ENCODE data around the gene IMP4. TPM values are rescaled to one million over a fixed set of nuclear protein-coding genes. Genes with fewer than 3 reads are reported as not detected.

IMP4 gene
- total RNA-seq, 1 donor from 2014 or later, result 33.0 TPM

DNA sequence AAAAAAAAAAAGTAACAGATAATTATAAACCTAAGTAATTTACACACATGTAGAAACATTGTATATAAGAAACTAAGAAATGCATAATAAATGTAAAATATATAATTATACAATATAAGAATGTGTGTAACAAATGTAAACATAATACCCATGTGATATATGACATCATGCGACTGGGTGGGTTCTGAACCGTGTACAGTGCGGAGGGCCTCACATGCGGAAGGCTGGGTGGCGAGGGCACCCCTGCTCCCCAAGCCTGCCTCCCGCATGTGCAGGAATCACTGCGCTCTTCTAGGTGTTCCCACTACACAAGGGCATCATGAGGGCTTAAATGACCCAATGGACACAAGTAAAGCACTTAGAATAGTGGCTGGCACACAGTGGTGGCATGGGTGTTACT lies 15.2 kb downstream of the IMP4 start:
- DNase-seq, result no peak

DNA sequence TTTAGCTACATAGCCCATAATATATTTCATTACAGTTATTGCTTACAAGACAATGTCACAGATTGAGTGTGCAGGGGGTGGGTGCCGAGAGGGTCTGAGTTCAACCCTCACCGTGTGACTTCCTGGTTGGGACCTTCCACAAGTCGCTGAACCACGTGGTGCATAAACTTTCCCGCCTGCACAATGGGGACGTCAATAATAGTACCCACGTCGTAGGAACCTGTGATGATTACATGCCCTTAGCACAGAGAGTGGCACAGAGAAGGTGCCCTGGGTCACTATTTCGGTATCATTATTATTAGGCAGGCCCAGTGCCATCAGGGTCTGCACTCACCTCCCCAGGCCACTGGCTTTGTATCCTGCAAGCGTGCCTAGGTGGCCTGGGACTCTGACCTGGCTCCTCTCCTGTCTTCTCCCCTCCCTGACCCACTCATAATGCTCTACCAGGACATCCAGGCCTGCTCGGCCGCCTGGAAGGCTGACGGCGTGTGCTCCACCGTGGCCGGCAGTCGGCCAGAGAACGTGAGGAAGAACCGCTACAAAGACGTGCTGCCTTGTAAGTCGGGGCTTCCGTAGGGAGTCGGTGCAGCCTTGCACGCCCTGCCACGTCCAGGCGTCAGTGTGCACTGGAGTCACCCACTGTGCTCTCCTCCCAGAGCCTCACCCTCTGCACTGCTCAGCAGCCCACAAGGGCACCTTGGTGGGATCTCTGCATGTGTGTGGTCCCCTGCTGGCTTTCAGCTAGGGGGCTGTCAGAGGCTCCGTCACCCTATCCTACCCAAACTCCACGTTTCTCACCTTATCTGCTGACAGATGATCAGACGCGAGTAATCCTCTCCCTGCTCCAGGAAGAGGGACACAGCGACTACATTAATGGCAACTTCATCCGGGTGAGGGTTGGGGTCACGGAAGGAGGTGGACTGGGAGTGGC lies 16.0 kb downstream of the IMP4 start:
- no peak for DNase-seq

- no peak for DNase-seq
Measured at GRCh38 chr2:130359466-130359865, 16.8 kb downstream of the IMP4 start.

DNA sequence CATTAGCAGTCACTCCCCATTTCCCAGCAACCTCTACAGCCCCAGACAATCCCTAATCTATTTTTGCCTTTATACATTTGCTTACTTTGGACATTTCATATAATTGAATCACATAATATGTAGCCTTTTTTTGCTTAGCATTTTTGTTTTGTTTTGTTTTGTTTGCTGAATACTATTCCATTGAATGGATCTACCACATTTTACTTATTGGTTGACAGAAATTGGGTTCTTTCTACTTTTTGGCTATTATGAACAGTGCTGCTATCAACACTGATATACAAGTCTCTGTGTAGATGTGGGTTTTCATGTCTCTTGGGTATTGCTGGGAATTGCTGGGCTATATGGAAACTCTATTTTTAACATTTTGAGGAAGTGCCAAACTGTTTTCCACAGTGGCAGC lies 20.8 kb downstream of the IMP4 start:
- DNase-seq, result no peak

DNA sequence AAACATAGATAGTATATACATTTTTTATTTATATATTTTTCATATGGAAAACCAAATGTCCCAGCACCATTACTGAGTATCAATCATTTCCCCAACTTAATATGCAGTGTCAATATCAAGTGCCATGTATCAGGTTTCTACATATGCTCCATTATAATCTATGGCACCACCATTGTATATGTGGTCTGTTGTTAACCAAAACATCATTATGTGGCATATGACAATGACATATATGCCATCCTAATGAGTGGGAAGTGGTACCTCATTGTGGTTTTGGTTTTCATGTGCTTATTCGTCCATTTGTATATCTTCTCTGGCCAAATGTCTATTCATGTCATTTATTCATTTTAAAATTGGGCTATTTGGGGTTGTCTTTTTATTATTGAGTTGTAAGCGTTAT lies 22.4 kb downstream of the IMP4 start:
- DNase-seq, result no peak

DNA sequence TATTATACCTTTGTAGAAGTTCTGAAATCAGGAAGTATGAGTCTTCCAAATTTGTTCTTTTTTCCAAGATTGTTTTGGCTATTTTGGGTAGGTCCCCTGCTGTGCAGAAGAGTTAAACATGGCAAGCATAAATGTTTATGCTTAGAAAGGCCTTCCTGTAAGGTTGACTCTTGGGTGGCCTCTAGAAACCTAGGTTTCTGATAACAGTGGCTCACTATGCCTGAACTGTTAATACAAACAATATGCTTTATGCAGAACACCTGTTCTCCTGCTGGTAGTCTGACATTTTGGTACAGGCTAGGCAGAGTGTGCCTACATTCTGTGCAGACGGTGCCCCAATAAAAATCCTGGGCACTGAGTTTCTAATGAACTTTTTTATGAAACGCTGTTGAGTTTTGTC lies 23.3 kb downstream of the IMP4 start:
- DNase-seq, result no peak

GRCh38 chr2:130366720-130367119 lies 24.0 kb downstream of the IMP4 start:
- DNase-seq, result no peak

- no peak for DNase-seq
Measured at GRCh38 chr2:130368786-130369185, 26.1 kb downstream of the IMP4 start.

- DNase-seq, result no peak
Measured at GRCh38 chr2:130369311-130369964, 26.7 kb downstream of the IMP4 start.

DNA sequence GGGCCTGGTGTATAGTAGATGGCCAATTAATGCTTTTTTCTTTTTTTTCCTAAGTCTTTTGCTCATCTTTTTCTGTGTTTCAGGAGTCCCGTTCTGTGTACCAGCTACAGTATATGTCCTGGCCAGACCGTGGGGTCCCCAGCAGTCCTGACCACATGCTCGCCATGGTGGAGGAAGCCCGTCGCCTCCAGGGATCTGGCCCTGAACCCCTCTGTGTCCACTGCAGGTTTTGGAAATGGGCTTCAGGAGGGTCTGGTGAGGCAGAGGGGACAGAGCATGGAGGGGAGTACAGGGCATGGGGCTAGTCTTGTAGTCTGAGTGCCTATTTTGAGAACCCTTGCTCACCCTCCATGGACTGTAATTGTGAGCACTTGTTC lies 27.3 kb downstream of the IMP4 start:
- DNase-seq, result no peak

- DNase-seq, result no peak
Measured at GRCh38 chr2:130370490-130370889, 27.8 kb downstream of the IMP4 start.

- no peak for DNase-seq
Measured at GRCh38 chr2:130371723-130372054, 29.0 kb downstream of the IMP4 start.

GRCh38 chr2:130372055-130372832 lies 29.5 kb downstream of the IMP4 start:
- peak; percentile 61 for DNase-seq

DNA sequence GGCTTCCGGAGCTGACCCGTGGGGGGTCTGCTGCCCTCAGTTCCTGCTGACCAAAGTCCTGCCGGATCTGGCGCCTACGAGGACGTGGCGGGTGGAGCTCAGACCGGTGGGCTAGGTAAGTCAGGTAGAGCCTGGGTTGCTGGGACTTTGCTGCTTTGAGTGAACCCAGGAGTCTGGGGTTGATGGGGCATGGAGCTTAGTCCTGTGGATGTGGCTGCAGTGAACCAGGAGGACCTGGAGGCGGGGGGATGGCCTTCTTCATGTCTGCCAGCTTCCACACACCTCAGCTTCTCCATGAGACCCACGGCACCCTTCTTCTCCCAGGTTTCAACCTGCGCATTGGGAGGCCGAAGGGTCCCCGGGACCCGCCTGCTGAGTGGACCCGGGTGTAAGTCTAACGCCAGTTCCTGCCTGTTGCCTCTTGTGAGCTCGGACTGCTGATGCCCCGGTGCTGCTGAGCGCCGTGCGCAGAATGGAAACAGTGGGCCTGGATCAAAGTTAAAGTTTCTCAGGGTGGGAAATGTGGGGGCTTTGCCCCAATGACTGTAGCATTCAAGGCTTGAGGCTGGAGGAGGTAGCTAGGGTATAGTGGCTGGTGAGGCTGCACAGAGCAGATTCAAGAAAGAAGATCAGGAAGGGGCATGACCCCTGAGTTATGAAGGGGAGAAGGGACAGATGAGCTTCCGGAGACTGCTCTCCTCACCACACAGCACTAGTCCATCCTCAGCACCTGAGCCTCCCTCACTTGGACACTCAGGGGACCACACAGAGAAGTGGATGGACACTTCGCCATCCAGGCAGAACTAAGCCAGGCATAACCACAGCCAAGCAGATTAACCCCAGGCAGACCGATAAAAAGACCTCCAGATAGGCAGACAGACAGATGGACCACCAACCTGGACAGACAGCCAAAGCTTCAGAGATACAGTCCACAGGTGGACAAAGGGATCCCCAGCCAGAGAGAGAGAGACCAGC lies 30.4 kb downstream of the IMP4 start:
- DNase-seq, result no peak

DNA sequence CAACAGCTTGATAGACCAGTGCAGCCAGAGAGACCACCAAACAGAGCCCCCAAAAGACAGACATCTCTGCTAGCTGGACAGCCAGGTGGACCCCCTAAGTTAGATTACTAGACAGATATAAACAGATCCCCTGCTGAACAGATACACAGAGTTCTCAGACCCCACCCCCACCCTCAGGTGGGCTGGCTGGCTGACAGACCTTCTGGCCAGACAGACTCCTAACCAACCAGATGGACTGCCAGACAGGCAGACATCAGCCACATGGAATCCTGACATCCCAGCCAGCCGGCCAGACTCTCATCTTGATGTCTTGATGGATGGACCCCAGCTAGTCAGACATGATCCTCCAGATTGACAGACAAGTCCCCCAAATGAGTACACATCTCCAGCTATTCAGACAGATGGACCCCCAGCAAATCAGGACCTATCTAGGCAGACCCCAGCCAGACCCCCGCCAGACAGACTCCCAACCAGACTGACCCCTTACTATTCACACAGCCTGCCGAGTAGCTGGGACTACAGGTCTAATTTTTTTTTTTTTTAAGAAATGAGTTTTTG lies 31.2 kb downstream of the IMP4 start:
- no peak for DNase-seq

DNA sequence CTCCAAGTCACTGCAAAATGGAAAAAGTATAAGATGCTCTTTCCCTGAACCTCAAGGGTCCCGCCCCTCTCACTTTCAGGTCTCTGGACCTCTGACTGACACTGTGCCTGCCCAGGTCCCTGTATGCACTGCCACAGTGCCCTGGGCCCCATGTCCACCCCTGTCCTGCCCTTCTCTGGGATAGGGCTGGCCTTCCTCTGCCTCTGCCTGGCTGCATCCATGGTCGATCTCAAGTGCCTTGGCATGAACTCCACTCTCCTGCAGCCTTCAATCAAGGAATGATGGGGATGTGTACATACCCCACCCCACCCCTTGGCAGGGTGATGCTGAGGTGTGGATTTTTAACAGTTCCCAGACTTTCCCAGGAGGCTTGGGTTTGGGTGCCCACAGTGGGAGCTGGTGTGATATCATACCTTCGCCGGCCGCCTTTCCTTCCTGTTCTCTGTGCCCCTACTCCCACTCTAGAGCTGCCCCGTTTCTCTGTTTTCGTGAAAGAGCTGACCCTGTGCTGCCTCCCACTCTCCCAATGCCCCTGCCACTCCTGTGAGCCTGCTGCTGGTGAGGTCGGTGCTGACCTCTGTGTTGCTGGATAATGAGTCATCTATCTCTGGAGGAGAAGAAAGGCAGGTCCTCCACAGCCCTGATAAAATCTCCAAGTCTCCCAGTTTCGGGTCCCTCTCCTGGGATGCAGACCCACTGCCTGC lies 32.0 kb downstream of the IMP4 start:
- no peak for DNase-seq

- DNase-seq, result no peak
Measured at GRCh38 chr2:130375291-130376266, 32.9 kb downstream of the IMP4 start.

GRCh38 chr2:130376433-130377293 lies 34.0 kb downstream of the IMP4 start:
- no peak for DNase-seq

- DNase-seq, result no peak
Measured at GRCh38 chr2:130377491-130377890, 34.8 kb downstream of the IMP4 start.

All from skin of body (tissue), 2 donors.